ENCODE measurements around the gene SLC7A4. TPM values are rescaled to one million over a fixed set of nuclear protein-coding genes. Genes with fewer than 3 reads are reported as not detected.
"Not testable (repeated sequence)": the region's sequence is repeated elsewhere in the genome, so short reads cannot be mapped to it uniquely, and the experiment has no call there.

SLC7A4 gene
- total RNA-seq, 2 donors from 2014 or later: 1.5 to 8.9 TPM

DNA sequence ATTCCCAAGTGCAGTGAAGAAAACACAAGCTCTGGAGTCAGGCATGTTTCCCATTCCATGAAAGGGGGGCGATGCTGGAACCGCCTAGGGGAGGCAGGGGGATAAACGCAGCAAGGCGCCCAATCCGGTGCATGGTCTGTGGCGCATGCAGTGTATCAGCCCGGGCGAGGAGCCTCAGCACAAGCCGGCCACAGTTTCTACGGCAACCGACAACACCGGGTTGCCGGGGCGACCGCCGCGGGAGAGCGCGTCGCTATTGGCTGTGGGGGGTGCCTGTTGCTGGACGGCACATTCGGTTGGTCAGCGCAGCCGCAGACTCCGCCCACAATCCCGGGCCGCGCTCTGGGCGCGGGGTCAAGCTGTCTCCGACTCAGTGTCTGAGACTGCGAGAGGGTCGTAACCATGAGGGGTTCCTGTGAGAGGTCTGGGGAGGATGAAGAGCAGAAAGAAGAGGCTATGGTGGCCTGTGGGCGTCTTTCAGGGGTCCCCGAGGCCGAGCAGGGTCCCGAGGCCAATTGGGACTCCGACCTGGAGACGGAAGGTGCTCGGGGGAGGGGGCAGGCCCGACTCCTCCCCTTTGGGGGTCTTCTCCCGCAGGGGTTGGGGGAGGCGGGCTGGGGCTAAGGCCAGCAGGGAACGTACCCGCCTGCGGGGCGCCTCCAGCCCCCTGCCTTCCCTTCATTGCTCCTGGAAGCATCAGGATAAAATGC lies 13.4 kb upstream of the SLC7A4 start, which contains the start of gene LRRC74B:
TSS of gene LRRC74B (plus strand) at position 362 of the 710 bp plus-strand sequence. CDS start at position 403, 41 bp downstream.
- intact Hi-C loops (cut with DNase I): no loop called here

GRCh38 chr22:21044931-21045584 lies 12.7 kb upstream of the SLC7A4 start:
- intact Hi-C loops (cut with DNase I): no loop called here
- peak; percentile 83 for DNase-seq (ENCODE audit: low spot score)

More for the DNA sequence above, 13.4 kb upstream of the SLC7A4 start, which contains the start of gene LRRC74B:
- DNase-seq (ENCODE audit: low spot score): peak; percentile 96

GRCh38 chr22:21043860-21044535 lies 11.6 kb upstream of the SLC7A4 start:
- no peak for DNase-seq (ENCODE audit: low spot score)
- intact Hi-C loops (cut with DNase I): no loop called here

DNA sequence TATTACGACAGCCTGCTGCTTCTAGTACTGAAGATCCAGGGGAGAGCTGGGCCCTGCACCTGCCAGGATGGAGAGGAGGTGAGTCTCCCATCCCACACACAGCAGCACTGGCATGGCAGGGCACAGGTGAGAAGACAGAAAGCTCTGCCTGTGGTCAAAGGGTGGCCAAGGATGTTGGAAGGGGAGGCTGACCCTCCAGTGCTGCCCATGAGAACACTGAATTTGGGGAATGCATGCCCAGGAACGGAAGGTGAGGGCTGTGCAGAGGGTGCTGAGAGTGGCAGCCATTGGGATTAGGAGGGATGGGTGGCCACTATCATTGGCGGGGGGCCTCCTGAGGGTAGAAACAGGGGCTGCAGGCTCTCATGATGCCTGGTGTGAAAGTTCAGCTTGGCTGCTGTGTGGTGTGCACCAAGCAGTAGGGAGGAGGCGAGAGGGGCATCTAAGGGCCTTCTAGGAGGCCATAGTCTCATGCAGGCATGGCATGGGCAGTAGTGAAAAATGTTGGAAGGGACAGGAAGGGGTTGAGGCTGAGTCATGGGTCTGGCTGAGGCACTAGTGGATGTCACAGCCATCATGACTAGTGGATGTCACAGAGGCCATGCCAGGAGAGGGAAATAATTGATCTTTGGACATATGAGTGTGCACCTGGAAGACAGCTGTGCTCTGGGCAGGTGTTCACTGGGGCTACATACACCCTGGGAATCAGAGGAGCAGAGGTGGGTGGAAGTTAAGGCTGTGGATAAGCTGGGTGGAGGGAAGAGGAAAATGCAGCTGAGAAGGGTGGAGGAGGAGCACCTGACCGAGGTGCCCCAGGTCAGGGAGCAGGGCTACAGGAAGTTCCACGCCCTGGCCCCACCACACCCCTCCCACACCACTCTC lies 10.9 kb upstream of the SLC7A4 start:
- intact Hi-C loops (cut with DNase I): no loop called here
- no peak for DNase-seq (ENCODE audit: low spot score)

DNA sequence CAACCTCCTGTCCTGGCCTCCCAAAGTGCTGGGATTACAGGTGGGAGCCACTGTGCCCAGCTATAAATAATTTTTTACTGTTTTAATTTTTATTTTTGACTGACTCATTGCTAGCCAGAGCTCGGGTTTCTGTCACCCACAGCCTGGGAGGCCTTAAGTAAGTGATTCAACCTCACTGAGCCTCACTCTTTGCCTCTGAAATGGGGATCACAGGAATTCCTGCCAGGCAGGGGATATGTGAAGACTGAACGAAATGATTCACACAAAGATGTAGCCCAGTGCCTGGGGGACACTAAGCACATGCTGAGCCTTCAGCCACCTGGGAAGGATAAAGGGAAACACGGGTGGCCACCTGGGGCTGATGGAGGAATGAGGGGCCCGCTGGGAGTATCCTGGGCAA lies 9.6 kb upstream of the SLC7A4 start:
- no peak for DNase-seq (ENCODE audit: low spot score)
- intact Hi-C loops (cut with DNase I): no loop called here

DNA sequence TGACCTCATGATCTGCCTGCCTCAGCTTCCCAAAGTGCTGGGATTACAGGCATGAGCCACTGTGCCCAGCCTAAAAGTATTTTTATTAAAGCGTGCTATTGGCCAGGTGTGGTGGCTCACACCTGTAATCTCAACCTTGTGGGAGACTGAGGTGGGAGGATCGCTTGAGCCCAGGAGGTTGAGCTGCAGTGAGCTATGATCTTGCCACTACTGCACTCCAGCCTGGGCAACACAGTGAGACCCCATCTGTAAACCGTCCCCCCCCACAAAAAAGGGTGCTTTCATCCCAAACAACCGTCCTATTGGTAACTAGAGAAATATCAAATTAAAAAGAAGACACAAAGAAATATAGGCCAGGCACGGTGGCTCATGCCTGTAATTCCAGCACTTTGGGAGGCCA lies 6.8 kb upstream of the SLC7A4 start:
- intact Hi-C loops (cut with DNase I); DNase-seq (ENCODE audit: low spot score): not testable (repeated sequence)

- DNase-seq (ENCODE audit: low spot score): no peak
- intact Hi-C loops (cut with DNase I): no loop called here
These were observed 6.0 kb upstream of the SLC7A4 start for GRCh38 chr22:21038405-21038804.

GRCh38 chr22:21034989-21035388 lies 2.6 kb upstream of the SLC7A4 start:
- intact Hi-C loops (cut with DNase I): no loop called here

DNA sequence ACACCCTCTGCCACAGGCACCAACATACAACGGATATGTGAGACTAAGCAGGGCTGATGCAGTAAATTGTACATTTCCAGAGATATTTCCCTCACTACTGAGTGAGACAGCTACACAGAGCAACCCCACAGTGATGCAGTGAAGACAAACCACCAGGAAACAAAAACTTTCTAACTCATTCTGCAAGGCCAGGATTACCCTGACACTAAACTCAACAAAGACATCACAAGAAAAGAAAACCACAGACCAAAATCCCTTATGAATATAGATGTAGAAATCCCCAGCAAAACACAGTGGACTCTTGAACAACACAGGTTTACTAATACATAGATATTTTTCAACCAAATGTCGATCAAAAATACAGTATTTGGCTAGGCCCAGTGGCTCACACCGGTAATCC lies 1.5 kb upstream of the SLC7A4 start:
- intact Hi-C loops (cut with DNase I): no loop called here
- DNase-seq (ENCODE audit: low spot score): no peak

More at GRCh38 chr22:21034989-21035388, 2.6 kb upstream of the SLC7A4 start:
- DNase-seq (ENCODE audit: low spot score): no peak

DNA sequence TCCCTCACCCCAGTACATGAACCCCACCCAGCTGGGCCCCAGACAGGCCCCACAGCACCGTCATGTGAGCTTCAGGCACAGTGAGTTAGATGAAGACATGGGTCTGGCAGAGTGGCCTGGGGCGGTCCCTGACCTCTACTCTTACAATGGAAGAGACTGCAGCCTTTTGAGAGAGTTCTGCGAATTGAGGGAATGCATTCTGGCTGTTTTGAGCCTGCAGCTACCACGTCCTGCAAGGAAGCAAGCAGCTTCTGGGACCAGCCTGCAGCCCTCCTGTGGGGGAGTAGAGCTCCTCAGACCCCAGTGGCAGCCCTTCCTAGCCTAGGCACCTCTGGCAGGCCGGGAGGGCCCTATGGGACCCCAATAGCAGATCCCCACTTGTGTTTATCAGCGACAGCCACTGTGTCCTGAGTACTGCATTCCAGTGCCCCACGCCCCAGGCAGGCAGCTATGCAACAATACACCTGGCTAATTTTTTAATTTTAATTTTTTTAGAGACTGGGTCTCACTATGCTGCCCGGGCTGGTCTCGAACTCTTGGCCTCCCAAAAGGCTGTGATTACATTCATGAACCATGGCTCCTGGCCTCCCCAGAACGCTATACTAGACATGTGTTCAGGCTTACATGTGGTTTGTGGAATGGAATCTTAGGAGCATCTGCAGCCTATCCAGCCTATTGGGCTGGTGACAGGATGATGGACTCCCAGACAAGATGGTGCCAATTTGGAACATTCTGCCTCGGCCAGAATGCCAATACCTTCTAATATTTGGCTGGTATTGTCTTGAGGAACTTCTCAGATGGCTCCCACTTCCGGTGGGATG lies 717 bp upstream of the SLC7A4 start:
- intact Hi-C loops (cut with DNase I): no loop called here

GRCh38 chr22:21031545-21032036 lies 770 bp downstream of the SLC7A4 start:
- DNase-seq (ENCODE audit: low spot score): no peak

More for the DNA sequence above, 717 bp upstream of the SLC7A4 start:
- DNase-seq (ENCODE audit: low spot score): no peak

DNA sequence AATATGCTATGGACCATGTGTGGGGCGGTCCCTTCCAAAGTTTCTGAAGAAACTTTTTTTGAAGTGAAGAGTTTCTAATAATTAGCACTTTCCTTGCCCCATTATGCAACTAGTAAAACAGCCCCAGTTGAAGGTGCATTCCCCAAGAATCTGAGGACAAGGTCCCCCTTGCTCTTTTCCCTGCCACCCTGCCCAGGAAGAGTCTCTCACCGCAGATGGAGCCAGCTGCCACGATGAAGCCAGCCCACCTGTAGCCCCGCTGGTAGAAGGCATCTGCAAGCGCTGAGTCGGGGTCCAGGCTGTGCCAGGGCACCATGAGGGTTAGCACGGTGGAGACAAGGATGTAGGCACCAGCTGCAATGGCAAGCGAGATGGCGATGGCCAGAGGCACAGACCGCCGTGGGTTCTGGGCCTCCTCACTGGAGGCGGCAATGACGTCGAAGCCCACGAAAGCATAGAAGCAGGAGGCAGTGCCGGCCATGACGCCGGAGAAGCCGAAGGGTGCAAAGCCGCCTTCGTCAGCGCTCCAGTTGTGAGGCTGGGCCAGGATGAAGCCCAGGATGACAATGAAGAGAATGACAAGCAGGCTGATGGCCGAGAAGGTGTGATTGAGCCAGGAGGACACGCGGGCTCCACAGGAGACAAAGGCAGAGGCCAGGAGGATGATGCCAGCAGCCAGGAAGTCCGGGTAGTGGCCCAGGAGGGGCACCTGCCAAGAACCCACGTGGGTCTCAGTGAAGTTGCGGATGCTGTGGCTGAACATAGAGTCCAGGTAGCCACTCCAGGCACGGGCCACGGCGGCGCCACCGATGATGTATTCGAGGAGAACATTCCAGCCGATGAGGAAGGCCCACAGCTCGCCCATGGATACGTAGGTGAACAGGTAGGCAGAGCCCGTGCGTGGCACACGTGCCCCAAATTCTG lies 1.5 kb downstream of the SLC7A4 start:
- DNase-seq (ENCODE audit: low spot score): no peak
- intact Hi-C loops (cut with DNase I): no loop called here

More at GRCh38 chr22:21031545-21032036, 770 bp downstream of the SLC7A4 start:
- intact Hi-C loops (cut with DNase I): no loop called here

GRCh38 chr22:21030032-21030431 lies 2.3 kb downstream of the SLC7A4 start:
- intact Hi-C loops (cut with DNase I): no loop called here
- no peak for DNase-seq (ENCODE audit: low spot score)

DNA sequence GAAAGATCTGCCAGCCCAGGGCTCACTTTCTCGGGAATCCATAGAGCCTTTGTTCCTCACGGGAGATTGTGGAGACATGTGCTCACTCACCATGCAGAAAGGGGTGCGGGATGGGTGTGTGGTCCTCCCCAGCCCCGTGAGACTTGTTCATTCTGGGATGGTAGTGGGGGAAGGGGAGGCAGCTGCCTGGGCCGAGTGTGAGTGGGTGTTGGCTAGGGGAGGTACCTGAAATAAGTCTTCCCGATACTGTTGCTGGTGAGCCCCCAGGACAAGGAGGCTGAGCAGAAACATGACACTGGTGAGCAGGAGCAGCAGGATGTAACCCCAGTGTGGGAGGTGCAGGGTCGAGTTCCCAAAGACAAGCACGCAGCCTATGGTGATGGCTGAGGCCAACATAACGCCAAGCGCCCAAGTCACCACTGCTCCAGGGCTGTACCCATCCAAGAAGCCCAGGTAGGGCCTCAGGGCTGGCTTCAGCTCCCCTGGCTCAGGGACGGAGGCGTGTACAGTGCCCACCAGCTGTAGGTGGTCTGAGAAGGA lies 2.8 kb downstream of the SLC7A4 start:
- intact Hi-C loops (cut with DNase I): no loop called here
- DNase-seq (ENCODE audit: low spot score): no peak

DNA sequence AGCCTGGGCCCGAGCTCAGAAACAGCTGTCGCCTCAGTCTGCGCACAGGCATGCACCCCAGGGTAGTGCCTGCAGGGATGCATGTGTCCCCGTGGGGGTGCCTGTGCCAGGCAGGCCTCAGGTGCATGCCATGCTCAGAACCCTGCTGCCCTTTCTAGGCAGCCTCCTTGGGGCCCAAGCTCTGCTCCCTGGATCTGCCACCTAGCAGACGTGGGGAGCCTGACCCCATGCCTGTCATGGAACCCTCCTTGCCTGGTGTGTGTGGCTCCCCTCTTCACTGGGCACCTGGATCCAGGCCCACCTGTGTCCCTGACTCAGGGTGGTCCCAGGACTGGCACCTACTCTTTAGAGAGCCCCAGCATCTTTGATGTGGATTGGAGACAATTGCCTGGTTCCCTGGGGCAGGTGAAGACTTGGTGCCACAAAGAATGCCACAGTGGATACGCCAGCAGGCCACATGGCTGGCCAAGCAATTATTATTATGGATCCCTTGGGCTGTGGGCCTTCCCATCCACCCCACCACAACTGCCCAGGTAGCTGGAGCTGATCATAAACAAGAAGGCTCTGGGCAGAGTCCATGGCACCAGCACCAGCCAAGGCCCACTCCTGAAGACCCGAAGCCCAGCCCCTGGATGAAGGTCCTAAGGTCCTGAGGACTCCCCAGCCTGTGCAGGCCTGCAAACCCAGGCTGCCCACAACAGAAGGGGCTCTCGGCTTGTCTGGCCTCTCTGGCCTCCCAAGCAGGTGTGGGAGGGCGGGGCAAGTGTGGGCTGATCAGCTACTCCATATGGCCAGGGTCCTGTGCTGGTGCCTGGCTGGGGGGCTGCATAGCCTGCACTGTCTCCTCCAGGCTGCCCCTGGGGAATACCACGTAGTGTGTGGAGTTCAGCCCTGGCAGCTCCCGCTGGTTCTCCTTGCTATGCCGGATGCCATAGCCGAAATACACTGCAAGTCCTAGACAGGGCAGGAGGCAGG lies 3.8 kb downstream of the SLC7A4 start:
- no peak for DNase-seq (ENCODE audit: low spot score)
- intact Hi-C loops (cut with DNase I): no loop called here
